HG03558 (cell line): ENCODE data around the gene RUNX1.
A peak's percentile ranks its signal among the peaks of the same experiment; 100 is the strongest.

Source experiments
- ATAC-seq: cut with Tn5 transposase; IDR thresholded peaks from one replicate; pipeline ENCODE4 v1.9.1; 2021; ENCODE audit warnings: moderate number of reproducible peaks; ENCODE audit not compliant: unreplicated experiment; ENCODE audit errors: extremely low read depth

RUNX1 gene

DNA sequence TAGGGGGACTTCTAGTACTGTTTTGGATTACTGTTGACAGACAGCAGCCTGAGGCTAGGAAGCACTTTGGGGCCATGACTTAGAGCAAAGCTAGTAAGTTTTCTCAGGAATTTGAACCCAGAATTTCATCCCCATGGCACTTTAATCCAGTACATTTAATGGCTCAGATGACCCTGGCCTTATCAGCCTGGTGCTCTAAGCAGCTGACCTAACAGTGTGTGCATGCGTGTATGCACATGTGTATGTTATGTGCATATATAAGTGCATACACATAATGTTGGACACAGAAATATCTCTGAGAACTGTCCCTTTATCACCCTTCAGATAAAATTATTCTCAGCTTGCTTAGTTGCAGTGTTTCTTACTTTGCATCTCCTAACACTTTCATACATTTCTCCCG, 265.3 kb downstream of the RUNX1 start:
- no peak for ATAC-seq

DNA sequence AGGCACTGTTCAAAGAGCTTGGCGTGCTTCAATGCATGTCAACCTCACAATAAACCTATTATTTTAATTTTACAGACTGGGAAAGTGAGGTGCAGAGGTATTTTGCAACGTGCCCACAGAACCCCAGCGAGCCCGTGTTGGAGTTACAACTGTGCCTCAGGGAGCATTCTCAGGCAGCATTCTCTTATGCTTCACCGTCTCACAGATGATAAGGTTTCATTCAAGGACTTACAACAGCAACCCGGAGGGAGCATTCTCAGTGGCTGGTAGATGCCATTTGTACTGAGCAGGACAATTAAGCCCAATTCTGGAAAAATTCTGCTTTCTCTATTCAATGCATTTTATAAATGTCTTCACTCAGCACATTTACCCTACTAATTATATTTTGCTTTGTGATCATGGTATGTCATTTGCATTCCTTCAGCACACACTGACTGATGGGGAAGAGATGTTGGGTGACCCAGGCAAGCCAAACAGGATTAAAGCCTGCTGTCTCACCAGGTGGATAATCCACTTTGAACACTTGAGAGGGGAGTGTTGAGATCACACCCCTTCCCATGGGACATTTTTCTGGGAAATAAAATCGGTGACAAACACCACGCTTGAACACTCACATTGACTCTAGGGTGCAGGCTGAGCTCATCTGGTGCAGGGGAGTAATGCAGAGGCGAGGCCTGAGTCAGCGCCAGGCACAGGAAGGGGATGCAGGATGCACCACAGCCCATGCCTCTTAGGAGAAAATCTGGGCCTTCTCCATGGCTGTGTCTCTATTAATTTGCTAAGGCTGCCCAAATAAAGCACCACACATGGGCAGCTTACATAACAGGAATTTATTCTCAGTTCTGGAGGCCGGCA, 266.4 kb downstream of the RUNX1 start:
- no peak for ATAC-seq

DNA sequence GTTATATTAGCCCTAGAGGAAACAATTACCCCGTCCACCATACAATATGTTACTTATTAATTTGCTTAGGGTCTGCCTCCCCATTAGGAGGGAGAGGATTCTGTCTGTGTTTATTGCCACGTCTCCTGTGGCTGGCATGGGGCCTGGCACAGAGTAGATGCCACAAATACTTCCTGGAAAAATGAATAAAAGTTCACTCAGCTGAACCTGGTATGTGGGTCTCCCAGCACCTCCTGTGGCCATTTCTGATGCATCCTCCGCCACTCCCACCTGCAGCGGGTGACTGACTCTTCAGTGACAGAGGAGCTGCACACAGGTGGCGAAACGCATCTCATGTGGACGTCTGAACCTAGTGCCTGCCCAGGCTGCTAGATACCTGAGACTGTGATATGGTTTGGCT, 267.6 kb downstream of the RUNX1 start:
- no peak for ATAC-seq

DNA sequence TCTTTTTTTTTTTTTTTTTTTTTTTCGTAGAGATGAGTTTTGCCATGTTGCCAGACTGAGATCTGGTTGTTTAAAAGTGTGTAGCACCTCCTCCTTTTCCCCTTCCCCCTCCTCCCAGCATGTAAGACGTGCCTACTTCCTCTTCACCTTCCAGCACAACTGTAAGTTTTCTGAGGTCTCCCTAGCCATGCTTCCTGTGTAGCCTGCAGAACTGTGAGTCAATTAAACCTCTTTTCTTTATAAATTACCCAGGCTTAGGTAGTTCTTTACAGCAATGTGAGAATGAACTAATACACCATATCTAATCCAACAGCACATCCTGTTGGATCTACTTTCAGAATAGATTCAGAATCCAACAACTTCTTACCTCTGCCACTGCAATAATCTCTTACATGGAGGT, 269.2 kb downstream of the RUNX1 start:
- no peak for ATAC-seq

DNA sequence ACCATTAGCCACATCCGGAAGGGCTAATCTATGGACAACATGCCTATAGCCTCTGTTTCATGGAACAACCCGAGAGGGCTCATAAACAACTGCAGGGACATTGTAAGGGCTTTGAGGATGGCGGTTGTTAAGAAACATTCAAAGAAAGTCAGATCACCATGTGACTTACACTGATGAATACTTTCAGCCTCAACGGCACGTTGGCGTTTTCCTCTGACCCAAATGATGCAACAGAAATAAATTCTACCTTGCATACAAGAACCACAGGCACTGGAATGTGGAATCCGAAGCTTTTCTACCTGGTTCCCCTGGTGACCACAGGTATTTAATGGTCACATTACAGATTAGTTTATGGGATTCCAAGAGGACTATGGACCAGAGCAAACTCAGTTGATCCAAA, 273.3 kb downstream of the RUNX1 start:
- no peak for ATAC-seq

GRCh38 chr21:34774750-34775149, 274.4 kb downstream of the RUNX1 start:
- no peak for ATAC-seq

- ATAC-seq: no peak
Measured at GRCh38 chr21:34771512-34772028, 277.5 kb downstream of the RUNX1 start.

- ATAC-seq: no peak
Measured at GRCh38 chr21:34770576-34770975, 278.5 kb downstream of the RUNX1 start.

DNA sequence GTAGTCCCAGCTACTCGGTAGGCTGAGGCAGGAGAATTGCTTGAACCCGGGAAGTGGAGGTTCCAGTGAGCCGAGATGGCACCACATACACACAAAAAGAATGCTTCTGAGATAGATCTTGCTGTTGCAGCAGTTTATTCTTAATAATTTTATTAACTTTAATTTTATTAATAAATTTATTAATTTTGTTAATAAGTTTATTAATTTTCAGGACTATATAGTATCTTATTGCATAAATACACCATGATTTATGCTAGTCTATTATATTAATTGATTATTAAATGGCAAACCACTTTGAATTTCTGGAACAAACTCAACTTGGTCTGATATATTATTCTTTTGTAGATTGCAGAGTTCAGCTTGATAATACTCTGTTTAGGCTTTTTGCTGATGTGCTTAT, 280.8 kb downstream of the RUNX1 start:
- no peak for ATAC-seq

- ATAC-seq: no peak
Measured at GRCh38 chr21:34766862-34767261, 282.2 kb downstream of the RUNX1 start.

DNA sequence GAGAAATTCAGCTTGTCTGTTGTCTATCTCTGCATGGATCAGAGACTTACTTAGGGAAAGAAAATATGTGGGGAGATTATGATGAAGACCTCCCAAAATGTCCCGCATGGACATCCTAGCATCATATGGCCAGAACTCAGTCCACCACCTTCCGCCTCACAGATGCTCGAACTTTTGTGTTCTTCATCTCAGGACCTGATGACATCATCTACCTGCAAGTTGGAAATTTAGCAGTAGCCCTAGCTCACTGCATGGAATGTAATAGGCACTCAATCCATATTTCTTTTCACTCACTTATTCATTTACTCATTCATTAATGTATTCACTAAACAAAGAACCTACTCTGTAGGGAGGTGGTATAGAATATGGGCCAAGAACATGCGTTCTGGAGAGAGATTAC, 283.5 kb downstream of the RUNX1 start:
- ATAC-seq: no peak

- ATAC-seq: no peak
Measured at GRCh38 chr21:34764715-34765284, 284.3 kb downstream of the RUNX1 start.

- ATAC-seq: no peak
Measured at GRCh38 chr21:34762786-34763185, 286.3 kb downstream of the RUNX1 start.

DNA sequence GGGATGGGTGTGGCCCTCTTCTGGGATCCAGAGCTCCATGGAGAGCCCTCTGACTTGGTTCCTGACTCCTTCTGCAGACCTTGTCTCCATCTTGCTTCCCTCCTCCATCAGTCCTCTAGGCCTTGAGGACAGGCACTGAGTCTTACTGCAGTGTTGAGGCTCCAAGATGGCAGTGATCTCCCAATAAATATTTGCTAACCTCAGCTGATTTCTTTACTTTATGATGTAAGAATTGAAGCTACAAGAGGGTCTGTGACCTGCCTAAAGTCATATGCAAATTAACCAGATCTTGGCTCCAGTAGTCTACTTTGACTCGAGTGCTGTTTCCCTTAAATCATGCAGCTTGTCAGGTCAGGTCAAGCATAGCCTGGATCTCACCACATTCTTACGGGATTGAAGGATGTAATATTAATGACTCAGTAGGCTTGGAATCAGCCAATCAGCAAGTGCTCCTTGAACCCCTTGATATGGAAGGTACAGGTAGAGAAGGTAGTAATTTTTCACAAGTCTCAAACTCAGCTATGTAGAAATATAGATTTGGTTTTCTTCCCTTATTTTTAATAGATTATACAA, 287.3 kb downstream of the RUNX1 start:
- no peak for ATAC-seq

GRCh38 chr21:34754690-34755647, 294.1 kb downstream of the RUNX1 start:
- ATAC-seq: no peak

DNA sequence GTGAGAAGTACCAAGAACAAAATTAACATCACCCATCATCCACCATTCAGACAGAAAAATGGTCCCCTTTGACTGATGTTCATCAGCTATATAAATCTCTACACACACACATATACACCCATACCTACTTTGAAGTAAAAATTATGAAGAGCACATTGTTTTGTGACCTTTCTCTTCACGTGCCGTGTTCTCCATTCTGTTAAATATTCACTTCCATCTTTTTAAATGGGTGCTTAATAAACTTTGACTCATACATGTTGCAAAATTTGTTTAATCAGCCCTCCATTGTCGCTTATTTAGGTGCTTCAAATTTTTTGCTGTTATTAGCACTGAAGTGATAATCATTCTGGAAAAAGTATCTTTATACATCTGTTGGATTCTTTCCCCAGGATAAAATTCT, 300.2 kb downstream of the RUNX1 start:
- no peak for ATAC-seq

DNA sequence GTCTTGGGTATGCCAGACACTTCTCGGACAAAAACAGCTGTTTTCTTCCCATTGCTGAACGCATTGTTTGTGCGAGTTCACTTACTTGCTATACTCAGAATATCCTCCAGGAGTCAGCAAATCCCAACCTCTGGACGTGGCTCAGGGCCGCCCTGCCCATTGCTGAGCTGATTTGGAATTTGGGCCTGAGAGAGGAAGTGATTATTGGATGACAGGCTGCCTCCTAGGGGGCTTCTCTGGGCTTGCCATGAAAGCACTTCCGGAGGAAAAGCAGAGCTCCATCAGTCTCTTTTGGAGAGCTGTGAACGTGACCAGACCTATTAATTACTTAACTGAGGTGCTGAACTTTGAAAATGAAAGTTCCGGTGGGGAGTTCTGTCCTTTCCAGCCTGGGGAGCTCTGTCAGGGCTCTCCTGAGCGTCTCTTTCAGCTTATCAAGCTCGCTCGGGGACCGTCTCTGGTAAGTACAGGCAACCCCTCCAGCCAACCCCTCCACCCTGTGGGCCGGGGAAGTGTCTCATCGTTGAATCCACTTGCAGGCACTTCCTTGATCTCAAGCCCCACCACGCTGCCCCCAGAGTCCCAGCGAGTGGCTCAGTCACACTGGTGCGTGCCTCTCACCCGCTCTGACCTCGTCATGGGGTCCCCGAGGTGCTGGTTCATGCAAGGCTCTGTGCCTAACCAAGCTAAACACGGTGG, 303.4 kb downstream of the RUNX1 start:
- ATAC-seq: peak; percentile 80

DNA sequence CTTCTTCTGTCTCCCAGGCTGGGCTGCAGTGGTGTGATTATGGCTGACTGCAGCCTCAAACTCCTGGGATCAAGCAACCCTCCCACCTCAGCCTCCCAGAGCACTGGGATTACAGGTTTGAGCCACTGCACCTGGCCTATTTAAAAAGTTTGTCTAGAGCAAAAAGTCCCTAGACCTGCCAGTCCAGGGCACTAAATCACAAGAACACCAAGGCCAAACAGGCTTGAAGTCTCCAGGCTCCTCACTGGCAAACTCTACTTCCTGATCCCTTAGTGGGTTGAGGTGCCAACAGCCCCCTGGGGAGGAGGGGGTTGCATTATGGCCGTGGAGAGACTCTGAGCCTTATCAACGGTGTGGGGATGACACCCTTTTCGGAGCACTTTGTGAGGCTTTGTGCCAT, 304.3 kb downstream of the RUNX1 start:
- no peak for ATAC-seq

DNA sequence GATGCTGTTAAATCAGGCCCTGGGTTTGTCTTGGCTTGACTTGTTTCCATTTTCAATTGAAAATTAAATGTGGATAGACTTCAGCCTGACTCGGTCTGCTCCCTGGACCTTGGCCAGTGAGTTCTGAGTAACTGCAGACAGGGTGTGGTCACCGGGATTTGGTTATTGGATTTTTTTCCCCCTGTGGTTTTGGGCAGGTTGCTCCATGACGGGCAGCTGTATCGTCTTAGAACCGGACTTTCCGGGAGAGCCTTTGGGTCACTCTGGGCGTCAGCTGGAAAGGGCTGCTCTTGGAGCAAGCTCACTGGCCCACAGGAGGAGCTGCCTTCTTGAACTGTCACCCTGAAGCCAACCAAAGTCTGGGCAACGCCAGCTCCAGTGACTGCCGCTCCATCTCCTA, 305.3 kb downstream of the RUNX1 start:
- no peak for ATAC-seq

GRCh38 chr21:34743285-34743684, 305.8 kb downstream of the RUNX1 start:
- no peak for ATAC-seq
